HG03432 (cell line): Measurements from ENCODE around the gene NEURL1B.
"Not testable (repeated sequence)": the region's sequence is repeated elsewhere in the genome, so short reads cannot be mapped to it uniquely, and the experiment has no call there.

Experiments
- ATAC-seq: cut with Tn5 transposase; IDR thresholded peaks from one replicate; pipeline ENCODE4 v1.9.1; 2021; ENCODE audit warnings: mild to moderate bottlenecking, moderate library complexity; ENCODE audit not compliant: unreplicated experiment

The NEURL1B gene

GRCh38 chr5:172640822-172641358 is at the start of gene NEURL1B:
NEURL1B (plus strand) TSS chr5:172641263; CDS start chr5:172641407, 144 bp downstream.
- peak; percentile 75 for ATAC-seq

- ATAC-seq: no peak
Measured at GRCh38 chr5:172591636-172592035, 49.4 kb upstream of the NEURL1B start.

- no peak for ATAC-seq
Measured at GRCh38 chr5:172592881-172593280, 48.2 kb upstream of the NEURL1B start.

GRCh38 chr5:172593306-172593705 is 47.8 kb upstream of the NEURL1B start:
- ATAC-seq: no peak

- ATAC-seq: no peak
Measured at GRCh38 chr5:172593721-172594235, 47.3 kb upstream of the NEURL1B start.

- ATAC-seq: no peak
Measured at GRCh38 chr5:172594431-172594830, 46.6 kb upstream of the NEURL1B start.

GRCh38 chr5:172594867-172595466 is 46.1 kb upstream of the NEURL1B start:
- no peak for ATAC-seq

- no peak for ATAC-seq
Measured at GRCh38 chr5:172595596-172596455, 45.2 kb upstream of the NEURL1B start.

- no peak for ATAC-seq
Measured at GRCh38 chr5:172596638-172597231, 44.3 kb upstream of the NEURL1B start.

- ATAC-seq: no peak
Measured at GRCh38 chr5:172597755-172598155, 43.3 kb upstream of the NEURL1B start.

- no peak for ATAC-seq
Measured at GRCh38 chr5:172598251-172599203, 42.5 kb upstream of the NEURL1B start.

GRCh38 chr5:172599204-172599567 is 41.9 kb upstream of the NEURL1B start:
- no peak for ATAC-seq

GRCh38 chr5:172600571-172600970 is 40.5 kb upstream of the NEURL1B start:
- no peak for ATAC-seq

- ATAC-seq: not testable (repeated sequence)
Measured at GRCh38 chr5:172601576-172601975, 39.5 kb upstream of the NEURL1B start.

GRCh38 chr5:172602783-172603231 is 38.3 kb upstream of the NEURL1B start:
- no peak for ATAC-seq

- no peak for ATAC-seq
Measured at GRCh38 chr5:172603251-172603806, 37.7 kb upstream of the NEURL1B start.

- no peak for ATAC-seq
Measured at GRCh38 chr5:172605466-172605865, 35.6 kb upstream of the NEURL1B start.

- no peak for ATAC-seq
Measured at GRCh38 chr5:172606156-172606785, 34.8 kb upstream of the NEURL1B start.

GRCh38 chr5:172607213-172607793 is 33.8 kb upstream of the NEURL1B start:
- ATAC-seq: no peak
